H1 (cell line): Measurements from ENCODE around the gene RETREG3. TPM values are rescaled to one million over a fixed set of nuclear protein-coding genes. Genes with fewer than 3 reads are reported as not detected.

Experiments used
- CTCF ChIA-PET: fragments of 300-600 bp; sonication (Branson Sonifier 250); formaldehyde crosslinking; loops from one replicate; lab custom pipeline; 2021; ENCODE audit not compliant: partially characterized antibody; lab: Charles Lee
- POLR2A ChIA-PET: fragments of 300-600 bp; sonication (Branson Sonifier 250); formaldehyde crosslinking; loops from one replicate; lab custom pipeline; 2021; ENCODE audit warnings: inconsistent platforms; ENCODE audit not compliant: partially characterized antibody; lab: Charles Lee
- DNase-seq, 2 experiments: peaks; one replicate each; pipeline versions ENCODE4 v3.0.0 to v3.0.0-alpha.2; 2010 to 2022; ENCODE audit warnings: low spot score in 2 of 2, low read depth in 1 of 2, mixed read lengths in 1 of 2
- FAIRE-seq: peaks from 2 replicates; lab custom pipeline; 2011; peaks lifted over from hg19 to GRCh38; lab: Jason Lieb, UNC
- H2AFZ ChIP-seq: 2 replicates; pipeline ENCODE4 v1.8.1; 2012; ENCODE audit warnings: low read length, inconsistent platforms
- H2AK5ac ChIP-seq: 2 replicates; pipeline ENCODE4 v1.6.1; 2013; ENCODE audit warnings: low read depth, low read length
- H2BK120ac ChIP-seq: replicated peaks from 2 replicates; pipeline ENCODE3; 2013; ENCODE audit warnings: low read depth, low read length, inconsistent platforms
- H2BK12ac ChIP-seq: 2 replicates; pipeline ENCODE4 v1.6.1; 2013; ENCODE audit warnings: low read depth, low read length
- H2BK15ac ChIP-seq: 2 replicates; pipeline ENCODE4 v1.6.1; 2013; ENCODE audit warnings: low read length
- H2BK20ac ChIP-seq: 2 replicates; pipeline ENCODE4 v1.6.1; 2013; ENCODE audit warnings: low read length
- H2BK5ac ChIP-seq: 2 replicates; pipeline ENCODE4 v1.6.1; 2013; ENCODE audit warnings: low read depth, low read length
- H3K14ac ChIP-seq: 2 replicates; pipeline ENCODE4 v1.6.1; 2013; ENCODE audit warnings: inconsistent platforms; ENCODE audit not compliant: insufficient read length
- H3K18ac ChIP-seq: 2 replicates; pipeline ENCODE4 v1.6.1; 2013; ENCODE audit warnings: low read length; ENCODE audit errors: extremely low read depth
- H3K23ac ChIP-seq: 2 replicates; pipeline ENCODE4 v1.6.1; 2013; ENCODE audit warnings: inconsistent platforms; ENCODE audit not compliant: insufficient read length
- H3K23me2 ChIP-seq: 2 replicates; pipeline ENCODE4 v1.6.1; 2013; ENCODE audit warnings: low read depth, low read length
- H3K27ac ChIP-seq: 2 replicates; pipeline ENCODE4 v1.6.1; 2011; ENCODE audit warnings: low read depth, low read length, inconsistent platforms
- H3K27me3 ChIP-seq, 4 experiments: replicated peaks in 1 of 4; 1 replicate in 1 of 4; 2 replicates in 3 of 4; pipeline versions ENCODE4 v1.6.1 to v1.8.1; 2011 to 2013; ENCODE audit warnings: low read length in 3 of 4, mild to moderate bottlenecking in 3 of 4, inconsistent platforms in 2 of 4, mixed read lengths in 2 of 4, moderate library complexity in 1 of 4; ENCODE audit not compliant: control insufficient read depth in 3 of 4, insufficient read depth in 3 of 4; ENCODE audit errors: extremely low read depth in 1 of 4
- H3K36me3 ChIP-seq, 4 experiments: 2 replicates each; pipeline versions ENCODE4 v1.6.1 to v1.8.1; 2011 to 2013; ENCODE audit warnings: mild to moderate bottlenecking in 4 of 4, low read length in 3 of 4, moderate library complexity in 2 of 4, control low read depth in 1 of 4, inconsistent platforms in 1 of 4; ENCODE audit not compliant: insufficient read depth in 4 of 4, control insufficient read depth in 2 of 4
- H3K4ac ChIP-seq: replicated peaks from 2 replicates; pipeline ENCODE3; 2013; ENCODE audit warnings: low read length, low read depth, mixed read lengths, inconsistent platforms; ENCODE audit not compliant: insufficient read length
- H3K4me1 ChIP-seq, 4 experiments: replicated peaks in 1 of 4; 1 replicate in 1 of 4; 2 replicates in 3 of 4; pipeline versions ENCODE4 v1.6.1 to v1.8.1; 2011 to 2013; ENCODE audit warnings: low read length in 3 of 4, inconsistent platforms in 2 of 4, mixed read lengths in 1 of 4; ENCODE audit not compliant: insufficient read depth in 4 of 4, control insufficient read depth in 3 of 4
- H3K4me2 ChIP-seq, 2 experiments: 2 replicates each; pipeline versions ENCODE4 v1.6.1 to v1.8.1; 2011 to 2013; ENCODE audit warnings: low read depth in 2 of 2, low read length in 2 of 2, control low read depth in 1 of 2, inconsistent platforms in 1 of 2, mild to moderate bottlenecking in 1 of 2; ENCODE audit not compliant: insufficient read depth in 1 of 2
- H3K4me3 ChIP-seq, 4 experiments: fragments of 200-600, 300-600 bp in 1 of 4; sonication (generic), shearing (Covaris generic), sonication (Bioruptor Twin) in 1 of 4; 2 replicates each; pipeline versions ENCODE4 v1.5.1 to v1.8.1; 2011 to 2016; ENCODE audit warnings: low read length in 4 of 4, low read depth in 3 of 4, control low read depth in 2 of 4, inconsistent platforms in 2 of 4, mild to moderate bottlenecking in 2 of 4, mixed read lengths in 1 of 4, moderate library complexity in 1 of 4; ENCODE audit not compliant: insufficient read depth in 2 of 4; ENCODE audit errors: extremely low read depth in 1 of 4
- H3K56ac ChIP-seq: replicated peaks from 2 replicates; pipeline ENCODE3; 2013; ENCODE audit warnings: low read depth, mild to moderate bottlenecking, mixed read lengths, low read length, inconsistent platforms; ENCODE audit not compliant: insufficient read length
- H3K79me1 ChIP-seq: 2 replicates; pipeline ENCODE4 v1.6.1; 2013; ENCODE audit warnings: low read depth, low read length, control low read depth
- H3K79me2 ChIP-seq, 2 experiments: 2 replicates each; pipeline versions ENCODE4 v1.6.1 to v1.8.1; 2012 to 2013; ENCODE audit warnings: low read length in 2 of 2, mild to moderate bottlenecking in 2 of 2, inconsistent platforms in 1 of 2; ENCODE audit not compliant: insufficient read depth in 2 of 2, control insufficient read depth in 1 of 2
- H3K9ac ChIP-seq, 4 experiments: replicated peaks in 1 of 4; 1 replicate in 1 of 4; 2 replicates in 3 of 4; pipeline versions ENCODE4 v1.6.1 to v1.8.1; 2011 to 2013; ENCODE audit warnings: low read depth in 3 of 4, low read length in 3 of 4, control low read depth in 2 of 4, mild to moderate bottlenecking in 2 of 4, moderate library complexity in 2 of 4, inconsistent platforms in 1 of 4; ENCODE audit errors: extremely low read depth in 1 of 4
- H3K9me3 ChIP-seq, 2 experiments: 2 replicates each; pipeline versions ENCODE4 v1.6.1 to v1.8.1; 2012 to 2013; ENCODE audit warnings: mild to moderate bottlenecking in 2 of 2, moderate library complexity in 2 of 2, control low read depth in 1 of 2, inconsistent platforms in 1 of 2, low read depth in 1 of 2, low read length in 1 of 2, mixed read lengths in 1 of 2; ENCODE audit not compliant: insufficient read depth in 2 of 2
- H4K20me1 ChIP-seq, 2 experiments: replicated peaks in 1 of 2; 2 replicates each; pipeline versions ENCODE3 to v1.8.1; 2011 to 2013; ENCODE audit warnings: inconsistent platforms in 2 of 2, low read length in 2 of 2, mild to moderate bottlenecking in 1 of 2; ENCODE audit not compliant: insufficient read depth in 2 of 2, control insufficient read depth in 1 of 2
- H4K5ac ChIP-seq: 2 replicates; pipeline ENCODE4 v1.6.1; 2013; ENCODE audit warnings: low read length, low read depth, mixed read lengths, inconsistent platforms; ENCODE audit not compliant: insufficient read length
- H4K8ac ChIP-seq: 2 replicates; pipeline ENCODE4 v1.8.0; 2013; ENCODE audit warnings: mild to moderate bottlenecking, moderate library complexity, low read length, inconsistent platforms; ENCODE audit not compliant: insufficient read depth; ENCODE audit errors: extremely low read depth
- H4K91ac ChIP-seq: replicated peaks from 2 replicates; pipeline ENCODE3; 2013; ENCODE audit warnings: low read length, mixed read lengths, inconsistent platforms; ENCODE audit not compliant: insufficient read length
- PHF8 ChIP-seq: fragments of 200-600 bp; sonication (generic); conservative IDR thresholded peaks from 2 replicates; pipeline ENCODE4 v1.7.1; 2012; ENCODE audit warnings: low read depth, mild to moderate bottlenecking, inconsistent platforms, low read length, moderate library complexity
- RNF2 ChIP-seq: fragments of 200-900, 300-1000 bp; sonication (generic); IDR thresholded peaks from 2 replicates; pipeline ENCODE4 v1.7.1; 2016; ENCODE audit warnings: borderline replicate concordance, low read depth, mild to moderate bottlenecking, antibody characterized with exemption, low read length; ENCODE audit not compliant: poor library complexity, severe bottlenecking; ENCODE audit errors: missing control alignments
- TAF7 ChIP-seq: optimal IDR thresholded peaks from 2 replicates; pipeline ENCODE3; 2011; ENCODE audit warnings: low read depth, mild to moderate bottlenecking, inconsistent platforms, low read length, moderate library complexity, borderline replicate concordance
- WGBS, 2 experiments: shearing (Covaris generic) in 1 of 2; methylation state at CpG; one replicate each; pipeline versions ENCODE4 v1.1.6 to v1.1.7; 2013 to 2015; ENCODE audit warnings: low lambda C conversion rate in 2 of 2, mixed read lengths in 2 of 2, inconsistent platforms in 1 of 2, low coverage in 1 of 2, missing lambda C conversion rate in 1 of 2; ENCODE audit not compliant: insufficient replicate concordance in 2 of 2, insufficient coverage in 1 of 2, insufficient read length in 1 of 2; ENCODE audit errors: extremely low coverage in 1 of 2, missing lambda C conversion rate in 1 of 2; 5-methylcytosine and 5-hydroxymethylcytosine counted together
- polyA plus RNA-seq, 7 experiments: library from polyadenylated mRNA; depleted of rRNA in 3 of 7; stranded (reverse) in 5 of 7; unstranded in 2 of 7; fragments of >200 nt in 5 of 7; fragments of 200-250 nt in 2 of 7; gene quantifications; 1 replicate in 5 of 7; 2 replicates in 1 of 7; 4 replicates in 1 of 7; pipeline versions ENCODE4 v1.2.1 to v1.2.3, GENCODE V29; 2011 to 2013; ENCODE audit warnings: missing spikeins in 2 of 7, mixed read lengths in 2 of 7
- total RNA-seq: library from RNA; stranded (reverse); fragmentation: NEBNext Ultra II Directional; extraction: Animal tissue kit (Norgen Biotek cat#: 25700); gene quantifications from 2 replicates; pipeline ENCODE4 v1.2.1, GENCODE V29; 2021

The RETREG3 gene
- total and polyA plus RNA-seq, 2 of the 8 experiments (the other 6 are each of a cell fraction or from before 2014, with no cell fraction given), result 23.7 to 42.6 TPM

DNA sequence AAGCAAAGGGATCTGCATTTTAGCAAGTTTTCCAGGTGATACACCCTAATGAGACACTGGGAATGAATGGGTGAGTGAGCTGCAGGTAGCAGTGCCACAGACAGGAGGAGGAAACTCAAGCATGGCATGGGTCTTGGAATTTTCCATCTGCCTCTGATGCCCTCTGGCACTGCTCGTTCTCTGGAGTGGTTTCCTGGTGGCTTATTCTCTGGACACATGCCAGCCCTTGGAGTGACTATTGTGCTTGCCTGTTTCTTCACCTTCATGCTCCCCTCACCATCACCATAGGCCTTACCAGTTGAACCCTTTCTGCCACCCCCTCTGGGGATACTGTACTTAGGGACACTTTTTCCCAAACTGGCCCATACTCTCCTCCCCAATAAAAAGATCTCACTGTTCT lies 45.6 kb downstream of the RETREG3 start:
- no peak overlapping the region for H2BK15ac ChIP-seq
- peaks cover 17% of the 10 kb centered on the region for H3K79me1 ChIP-seq
- peak overlapping the region in 1 of 4 experiments; percentile 83; a peak in 1 of 7 replicates for H3K9ac ChIP-seq
- H4K8ac ChIP-seq, result no peak overlapping the region
- no peak overlapping the region for H3K23ac ChIP-seq
- ChIA-PET POLR2A (interaction anchor here (1.1 to 8.1 kb wide), 4 partner anchors 12 to 120 kb away, joined by 3 to 74 read pairs (median 4); partner anchors contain the start of gene PSMC3IP), CTCF (interaction anchor here (1.0 to 1.6 kb wide), 6 partner anchors 15 to 746 kb away, joined by 3 to 7 read pairs (median 4); no protein-coding TSS in a partner anchor)
- no peak overlapping the region for H2BK120ac ChIP-seq
- H3K14ac ChIP-seq, result no peak overlapping the region
- peaks cover 18% of the 10 kb centered on the region for H3K23me2 ChIP-seq
- no peak overlapping the region for H3K56ac ChIP-seq
- H4K20me1 ChIP-seq, result peaks cover 0 to 1% of the 10 kb centered on the region in 2 experiments
- H2AK5ac ChIP-seq, result no peak overlapping the region
- H3K4ac ChIP-seq, result no peak overlapping the region
- H2AFZ ChIP-seq, result no peak overlapping the region
- H3K27me3 ChIP-seq, result no peaks in the 10 kb centered on the region
- no peak for DNase-seq
- WGBS, 2 experiments, result 93% methylated on average over 1 of the region's 1 CpG; no CpG with 5 or more reads in 1 of the 2 experiments
- peak overlapping the region; percentile 88 to 91 for H3K4me2 ChIP-seq
- FAIRE-seq, result no peak
- TF ChIP-seq PHF8, result no peak
- TF ChIP-seq RNF2, result no peak
- TF ChIP-seq TAF7, result no peak
- no peaks in the 10 kb centered on the region for H3K9me3 ChIP-seq
- peak overlapping the region in 1 of 4 experiments; percentile 83; a peak in 2 of 8 replicates for H3K4me3 ChIP-seq
- peaks cover 9 to 22% of the 10 kb centered on the region in 2 experiments; a peak in 3 of 4 replicates for H3K79me2 ChIP-seq
- no peak overlapping the region for H2BK12ac ChIP-seq
- H4K5ac ChIP-seq, result no peak overlapping the region
- H2BK5ac ChIP-seq, result no peak overlapping the region
- H3K36me3 ChIP-seq, result peaks cover 3 to 19% (median 11%) of the 10 kb centered on the region in 4 experiments; a peak in 6 of 8 replicates
- H2BK20ac ChIP-seq, result no peak overlapping the region
- no peak overlapping the region for H3K18ac ChIP-seq
- no peak overlapping the region for H4K91ac ChIP-seq
- H3K4me1 ChIP-seq, result peaks cover 0 to 21% (median 9%) of the 10 kb centered on the region in 4 experiments; a peak in 5 of 7 replicates
- H3K27ac ChIP-seq, result no peak overlapping the region
